HepG2 (cell line): ENCODE data around the gene TNFRSF25. TPM values are rescaled to one million over a fixed set of nuclear protein-coding genes. Genes with fewer than 3 reads are reported as not detected.

Experiments used
- ATAC-seq: fragments of 200-7000 bp; cut with Tn5 transposase; 3 replicates; pipeline ENCODE4 v1.9.1; 2020; ENCODE audit warnings: mild to moderate bottlenecking, moderate library complexity
- BruUV-seq: library from RNA; stranded (reverse); fragments of 400-500 nt; replicated peaks from 2 replicates; lab custom pipeline; 2021; lab: Mats Ljungman, UMichigan
- CTCF ChIA-PET: fragments of 300-600 bp; formaldehyde crosslinking; extraction: SDS; loops from one replicate; lab custom pipeline; 2021; ENCODE audit warnings: low total read pairs, inconsistent platforms, low intra/inter-chr PET ratio; lab: Yijun Ruan, JAX
- POLR2A ChIA-PET: fragments of 350-600 bp; sonication (Branson Sonifier 250); formaldehyde crosslinking; loops from one replicate; lab custom pipeline; 2020; ENCODE audit warnings: antibody characterized with exemption, inconsistent platforms; lab: Yijun Ruan, JAX
- DNase-seq: peaks from one replicate; pipeline ENCODE4 v3.0.0-alpha.2; 2015; ENCODE audit warnings: low spot score
- FAIRE-seq: peaks from 3 replicates; lab custom pipeline; 2011; peaks lifted over from hg19 to GRCh38; lab: Jason Lieb, UNC
- H2AFZ ChIP-seq: one replicate; pipeline ENCODE4 v1.6.1; 2011; ENCODE audit warnings: low read length, inconsistent platforms
- H3K27ac ChIP-seq: fragments of 300-600 bp; 3 replicates; pipeline ENCODE4 v1.8.0; 2011; ENCODE audit warnings: mixed run types, mild to moderate bottlenecking, mixed read lengths, low read length, inconsistent platforms; ENCODE audit not compliant: insufficient read depth; ENCODE audit errors: extremely low read length
- H3K27me3 ChIP-seq, 2 experiments: fragments of 200-600 bp in 1 of 2; 2 replicates in 1 of 2; 3 replicates in 1 of 2; pipeline versions ENCODE4 v1.6.0 to v1.8.0; 2011; ENCODE audit warnings: low read length in 2 of 2, mild to moderate bottlenecking in 2 of 2, moderate library complexity in 2 of 2, inconsistent platforms in 1 of 2; ENCODE audit not compliant: insufficient read depth in 2 of 2, control insufficient read depth in 1 of 2
- H3K36me3 ChIP-seq, 2 experiments: fragments of 200-600 bp in 1 of 2; replicated peaks in 1 of 2; 2 replicates in 1 of 2; 3 replicates in 1 of 2; pipeline versions ENCODE4 v1.5.1 to v1.8.0; 2011; ENCODE audit warnings: low read length in 2 of 2, inconsistent platforms in 1 of 2; ENCODE audit not compliant: insufficient read depth in 2 of 2, control insufficient read depth in 1 of 2
- H3K4me1 ChIP-seq: 2 replicates; pipeline ENCODE4 v1.5.1; 2012; ENCODE audit warnings: low read length, inconsistent platforms; ENCODE audit not compliant: insufficient read depth
- H3K4me2 ChIP-seq: 2 replicates; pipeline ENCODE4 v1.6.0; 2011; ENCODE audit warnings: low read depth, low read length, inconsistent platforms
- H3K4me3 ChIP-seq, 3 experiments: fragments of 200-600 bp in 1 of 3; sonication (generic), shearing (Covaris generic) in 1 of 3; replicated peaks in 1 of 3; 2 replicates each; pipeline ENCODE4 v1.5.1; 2011 to 2016; ENCODE audit warnings: low read length in 3 of 3, inconsistent platforms in 2 of 3, low read depth in 2 of 3, mild to moderate bottlenecking in 2 of 3, control low read depth in 1 of 3, mixed read lengths in 1 of 3; ENCODE audit not compliant: insufficient read depth in 1 of 3
- H3K79me2 ChIP-seq: one replicate; pipeline ENCODE4 v1.6.1; 2011; ENCODE audit warnings: low read length, inconsistent platforms; ENCODE audit not compliant: insufficient read depth
- H3K9ac ChIP-seq: 2 replicates; pipeline ENCODE4 v1.6.0; 2011; ENCODE audit warnings: mild to moderate bottlenecking, low read depth, low read length, inconsistent platforms; ENCODE audit not compliant: insufficient read depth
- H3K9me3 ChIP-seq: 2 replicates; pipeline ENCODE4 v1.5.1; 2012; ENCODE audit warnings: mild to moderate bottlenecking, low read length
- H4K20me1 ChIP-seq: 2 replicates; pipeline ENCODE4 v1.6.0; 2011; ENCODE audit warnings: inconsistent platforms, mild to moderate bottlenecking, low read length, moderate library complexity; ENCODE audit not compliant: insufficient read depth
- MXD4 ChIP-seq: IDR thresholded peaks from 2 replicates; pipeline ENCODE4 v1.6.1; 2016; ENCODE audit warnings: mild to moderate bottlenecking, missing biosample characterization, missing genetic modification reagents
- SP1 ChIP-seq, 2 experiments: fragments of 450-650 bp in 1 of 2; sonication (generic) in 1 of 2; formaldehyde crosslinking in 1 of 2; IDR thresholded peaks; 2 replicates each; pipeline versions ENCODE4 v1.4.0 to v1.6.1; 2016 to 2020; ENCODE audit warnings: missing genetic modification reagents in 1 of 2
- ZGPAT ChIP-seq: IDR thresholded peaks from 2 replicates; pipeline ENCODE4 v1.6.1; 2016; ENCODE audit warnings: mild to moderate bottlenecking
- WGBS: methylation state at CpG from one replicate; pipeline ENCODE4 v1.1.6; 2017; ENCODE audit warnings: low lambda C conversion rate; 5-methylcytosine and 5-hydroxymethylcytosine counted together
- in situ Hi-C: cut with HindIII; loops from 2 replicates; pipeline ENCODE4 v1.10.0; 2017; ENCODE audit warnings: low pct_unique_long_range_greater_than_20kb; ENCODE audit not compliant: extremely low pct_ligation_motif_present
- intact Hi-C: fragments of 100-400 bp; cut with micrococcal nuclease; formaldehyde crosslinking; loops from one replicate; pipeline ENCODE4 v1.10.0; 2022; ENCODE audit not compliant: unreplicated experiment
- polyA plus RNA-seq, 8 experiments: library from polyadenylated mRNA; depleted of rRNA in 3 of 8; stranded (reverse) in 7 of 8; unstranded in 1 of 8; fragments of >200 nt; fragmentation: Illumina TruSeq in 4 of 8; extraction: Trizol in 4 of 8; gene quantifications; 2 replicates each; pipeline versions ENCODE4 v1.2.1 to v1.2.3, GENCODE V29; 2011 to 2016; ENCODE audit warnings: low read depth in 4 of 8, missing spikeins in 1 of 8, mixed read lengths in 1 of 8; ENCODE audit not compliant: insufficient read depth in 1 of 8
- total RNA-seq, 5 experiments: library from RNA; depleted of rRNA; stranded (reverse); fragments of >200 nt; fragmentation: Illumina TruSeq; extraction: Trizol; gene quantifications; 2 replicates each; pipeline ENCODE4 v1.2.3, GENCODE V29; 2016; ENCODE audit warnings: low read depth in 1 of 5
- TF ChIP-seq, protein P1 (sequence below): sonication (generic); formaldehyde crosslinking; IDR thresholded peaks from 2 replicates; pipeline ENCODE4 v1.4.0; 2020; ENCODE audit warnings: missing genetic modification reagents, borderline replicate concordance

Gene TNFRSF25
- total and polyA plus RNA-seq, 2 of the 13 experiments (the other 11 are each of a cell fraction or from before 2014, with no cell fraction given) = 1.4 to 1.5 TPM

GRCh38 chr1:6508816-6509189 is 42.8 kb upstream of the TNFRSF25 start:
- in situ Hi-C loops (no loop called here), intact Hi-C loops (no loop called here)
- 0 out of 2 replicates have a peak overlapping the region, but pooled peaks have one; percentile 14 for H3K4me2 ChIP-seq
- H3K27me3 ChIP-seq = peaks cover 21 to 46% of the 10 kb centered on the region in 2 experiments; a peak in 4 of 5 replicates
- peaks cover 76% of the 10 kb centered on the region for H3K4me1 ChIP-seq
- H3K79me2 ChIP-seq = no peaks in the 10 kb centered on the region
- DNase-seq (no peak), FAIRE-seq (no peak), ATAC-seq (no peak)
- no peaks in the 10 kb centered on the region for H3K9me3 ChIP-seq
- CTCF ChIA-PET = no interaction called here
- BruUV-seq = no TSS peak
- no peaks in the 10 kb centered on the region for H4K20me1 ChIP-seq
- POLR2A ChIA-PET = interaction anchor here (0.6 to 1.2 kb wide), 4 partner anchors 13 to 46 kb away, joined by 3 read pairs; partner anchors contain the start of genes NOL9 and TAS1R1
- no peak overlapping the region for H3K4me3 ChIP-seq
- 79% methylated on average over 7 of the region's 11 CpGs for WGBS
- no peak overlapping the region for H3K9ac ChIP-seq
- no peak overlapping the region for H2AFZ ChIP-seq
- no peaks in the 10 kb centered on the region for H3K36me3 ChIP-seq
- TF ChIP-seq, protein P1, sequence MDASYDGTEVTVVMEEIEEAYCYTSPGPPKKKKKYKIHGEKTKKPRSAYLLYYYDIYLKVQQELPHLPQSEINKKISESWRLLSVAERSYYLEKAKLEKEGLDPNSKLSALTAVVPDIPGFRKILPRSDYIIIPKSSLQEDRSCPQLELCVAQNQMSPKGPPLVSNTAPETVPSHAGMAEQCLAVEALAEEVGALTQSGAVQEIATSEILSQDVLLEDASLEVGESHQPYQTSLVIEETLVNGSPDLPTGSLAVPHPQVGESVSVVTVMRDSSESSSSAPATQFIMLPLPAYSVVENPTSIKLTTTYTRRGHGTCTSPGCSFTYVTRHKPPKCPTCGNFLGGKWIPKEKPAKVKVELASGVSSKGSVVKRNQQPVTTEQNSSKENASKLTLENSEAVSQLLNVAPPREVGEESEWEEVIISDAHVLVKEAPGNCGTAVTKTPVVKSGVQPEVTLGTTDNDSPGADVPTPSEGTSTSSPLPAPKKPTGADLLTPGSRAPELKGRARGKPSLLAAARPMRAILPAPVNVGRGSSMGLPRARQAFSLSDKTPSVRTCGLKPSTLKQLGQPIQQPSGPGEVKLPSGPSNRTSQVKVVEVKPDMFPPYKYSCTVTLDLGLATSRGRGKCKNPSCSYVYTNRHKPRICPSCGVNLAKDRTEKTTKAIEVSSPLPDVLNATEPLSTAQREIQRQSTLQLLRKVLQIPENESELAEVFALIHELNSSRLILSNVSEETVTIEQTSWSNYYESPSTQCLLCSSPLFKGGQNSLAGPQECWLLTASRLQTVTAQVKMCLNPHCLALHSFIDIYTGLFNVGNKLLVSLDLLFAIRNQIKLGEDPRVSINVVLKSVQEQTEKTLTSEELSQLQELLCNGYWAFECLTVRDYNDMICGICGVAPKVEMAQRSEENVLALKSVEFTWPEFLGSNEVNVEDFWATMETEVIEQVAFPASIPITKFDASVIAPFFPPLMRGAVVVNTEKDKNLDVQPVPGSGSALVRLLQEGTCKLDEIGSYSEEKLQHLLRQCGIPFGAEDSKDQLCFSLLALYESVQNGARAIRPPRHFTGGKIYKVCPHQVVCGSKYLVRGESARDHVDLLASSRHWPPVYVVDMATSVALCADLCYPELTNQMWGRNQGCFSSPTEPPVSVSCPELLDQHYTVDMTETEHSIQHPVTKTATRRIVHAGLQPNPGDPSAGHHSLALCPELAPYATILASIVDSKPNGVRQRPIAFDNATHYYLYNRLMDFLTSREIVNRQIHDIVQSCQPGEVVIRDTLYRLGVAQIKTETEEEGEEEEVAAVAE (CRISPR knock-in tag) = no peak
- TF ChIP-seq ZGPAT (CRISPR knock-in tag) (no peak), SP1 (IDR thresholded peaks at IDR 0.05) (no peak), SP1 (CRISPR knock-in tag; IDR thresholded peaks at IDR 0.05) (no peak), MXD4 (CRISPR knock-in tag) (no peak)
- H3K27ac ChIP-seq = no peak overlapping the region
